Measurements from ENCODE around the gene CDK5R1.

The CDK5R1 gene

DNA sequence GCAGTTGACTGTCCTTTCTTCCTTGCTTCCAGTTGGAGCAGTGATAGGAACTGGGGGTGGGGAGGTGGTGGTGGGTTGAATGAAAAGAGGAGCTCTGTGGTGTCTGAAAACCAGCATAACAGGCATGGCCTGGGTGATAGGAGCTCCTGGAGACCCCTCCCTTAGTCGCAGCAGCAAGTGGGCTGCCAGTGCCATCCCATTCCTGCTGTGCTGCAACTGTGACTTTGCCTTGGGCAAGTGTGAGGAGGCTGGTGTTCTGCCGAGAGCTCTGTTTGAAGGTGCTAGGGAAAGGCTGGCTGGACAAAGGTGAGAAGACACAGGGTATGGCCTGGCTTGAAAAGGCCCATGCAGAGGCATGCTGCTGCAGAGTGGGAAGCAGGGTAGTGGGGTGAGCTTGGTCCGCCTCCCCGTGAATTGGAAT lies 2.7 kb upstream of the CDK5R1 start:
- H3K9me3 ChIP-seq, result no peaks in the 10 kb centered on the region
- peaks cover 54% of the 10 kb centered on the region for H3K36me3 ChIP-seq
- peaks cover 17% of the 10 kb centered on the region for H4K20me1 ChIP-seq
- peak overlapping the region; percentile 48 for H3K27ac ChIP-seq
- TF ChIP-seq Cebpa-rat (IDR thresholded peaks at IDR 0.05), result no peak
- no peaks in the 10 kb centered on the region for H3K27me3 ChIP-seq
- peaks cover 33% of the 10 kb centered on the region for H3K4me1 ChIP-seq
- H3K4me2 ChIP-seq, result 0 out of 2 replicates have a peak overlapping the region, but pooled peaks have one; percentile 22
- no peak overlapping the region for H3K4me3 ChIP-seq
- H3K9ac ChIP-seq, result peak overlapping the region; percentile 32; the same call in 1 of the 2 replicates

DNA sequence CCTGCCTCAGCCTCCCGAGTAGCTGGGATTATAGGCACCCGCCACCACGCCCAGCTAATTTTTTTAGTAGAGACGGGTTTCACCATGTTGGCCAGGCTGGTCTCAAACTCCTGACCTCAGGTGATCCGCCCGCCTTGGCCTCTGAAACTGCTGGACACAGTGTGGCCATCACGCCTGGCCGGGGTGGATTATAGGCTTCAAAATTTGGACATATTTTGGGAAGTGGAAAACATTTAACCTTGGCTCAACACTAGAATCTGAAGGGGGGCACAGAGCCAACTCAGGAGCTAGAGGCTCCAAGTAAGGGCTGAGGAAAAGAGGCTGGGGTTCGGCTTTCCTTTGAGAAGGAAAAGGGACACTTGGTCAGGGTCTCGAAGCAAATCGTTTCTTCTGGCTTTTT lies 2.2 kb upstream of the CDK5R1 start:
- Histone ChIP-seq H3K27ac (no peak overlapping the region; the same call in 1 of the 2 replicates), H3K9ac (no peak overlapping the region), H3K27me3 (no peaks in the 10 kb centered on the region), H3K4me1 (peaks cover 38% of the 10 kb centered on the region), H3K4me2 (no peak overlapping the region), H3K36me3 (peaks cover 54% of the 10 kb centered on the region), H4K20me1 (peaks cover 23% of the 10 kb centered on the region), H3K4me3 (no peak overlapping the region), H3K9me3 (no peaks in the 10 kb centered on the region)
- no peak for TF ChIP-seq Cebpa-rat (IDR thresholded peaks at IDR 0.05)

GRCh38 chr17:32485261-32486110 lies 1.3 kb upstream of the CDK5R1 start:
- Histone ChIP-seq H3K9me3 (no peaks in the 10 kb centered on the region), H4K20me1 (peaks cover 32% of the 10 kb centered on the region), H3K4me2 (peak overlapping the region; percentile 82), H3K4me1 (peaks cover 47% of the 10 kb centered on the region), H3K27me3 (no peaks in the 10 kb centered on the region), H3K9ac (peak overlapping the region; percentile 92; the same call in 1 of the 2 replicates), H3K36me3 (peaks cover 54% of the 10 kb centered on the region), H3K27ac (peak overlapping the region; percentile 91), H3K4me3 (peak overlapping the region; percentile 88)
- no peak for TF ChIP-seq Cebpa-rat (IDR thresholded peaks at IDR 0.05)

- H3K4me2 ChIP-seq, result peak overlapping the region; percentile 82
- peaks cover 48% of the 10 kb centered on the region for H3K36me3 ChIP-seq
- peak overlapping the region; percentile 92 for H3K9ac ChIP-seq
- H3K27ac ChIP-seq, result peak overlapping the region; percentile 91
- H3K4me3 ChIP-seq, result peak overlapping the region; percentile 88
- H3K27me3 ChIP-seq, result no peaks in the 10 kb centered on the region
- no peaks in the 10 kb centered on the region for H3K9me3 ChIP-seq
- no peak for TF ChIP-seq Cebpa-rat (IDR thresholded peaks at IDR 0.05)
- H3K4me1 ChIP-seq, result peaks cover 54% of the 10 kb centered on the region
- H4K20me1 ChIP-seq, result peaks cover 39% of the 10 kb centered on the region
Observed at GRCh38 chr17:32486111-32486700, 587 bp upstream of the CDK5R1 start.

GRCh38 chr17:32487473-32488176 lies 832 bp downstream of the CDK5R1 start:
- Histone ChIP-seq H3K9me3 (no peaks in the 10 kb centered on the region), H4K20me1 (peaks cover 45% of the 10 kb centered on the region), H3K9ac (peak overlapping the region; percentile 92), H3K27ac (peak overlapping the region; percentile 91), H3K4me2 (peak overlapping the region; percentile 82), H3K27me3 (no peaks in the 10 kb centered on the region), H3K36me3 (peaks cover 39% of the 10 kb centered on the region), H3K4me3 (peak overlapping the region; percentile 88), H3K4me1 (peaks cover 68% of the 10 kb centered on the region)
- no peak for TF ChIP-seq Cebpa-rat (IDR thresholded peaks at IDR 0.05)

DNA sequence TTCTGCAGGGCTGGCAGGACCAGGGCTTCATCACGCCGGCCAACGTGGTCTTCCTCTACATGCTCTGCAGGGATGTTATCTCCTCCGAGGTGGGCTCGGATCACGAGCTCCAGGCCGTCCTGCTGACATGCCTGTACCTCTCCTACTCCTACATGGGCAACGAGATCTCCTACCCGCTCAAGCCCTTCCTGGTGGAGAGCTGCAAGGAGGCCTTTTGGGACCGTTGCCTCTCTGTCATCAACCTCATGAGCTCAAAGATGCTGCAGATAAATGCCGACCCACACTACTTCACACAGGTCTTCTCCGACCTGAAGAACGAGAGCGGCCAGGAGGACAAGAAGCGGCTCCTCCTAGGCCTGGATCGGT lies 1.4 kb downstream of the CDK5R1 start:
- Histone ChIP-seq H3K4me1 (peaks cover 74% of the 10 kb centered on the region), H3K9me3 (no peaks in the 10 kb centered on the region), H4K20me1 (peaks cover 45% of the 10 kb centered on the region), H3K9ac (peak overlapping the region; percentile 92; the same call in 1 of the 2 replicates), H3K4me3 (peak overlapping the region; percentile 88), H3K27me3 (no peaks in the 10 kb centered on the region), H3K36me3 (peaks cover 35% of the 10 kb centered on the region), H3K4me2 (peak overlapping the region; percentile 82), H3K27ac (no peak overlapping the region)
- TF ChIP-seq Cebpa-rat (IDR thresholded peaks at IDR 0.05), result no peak

DNA sequence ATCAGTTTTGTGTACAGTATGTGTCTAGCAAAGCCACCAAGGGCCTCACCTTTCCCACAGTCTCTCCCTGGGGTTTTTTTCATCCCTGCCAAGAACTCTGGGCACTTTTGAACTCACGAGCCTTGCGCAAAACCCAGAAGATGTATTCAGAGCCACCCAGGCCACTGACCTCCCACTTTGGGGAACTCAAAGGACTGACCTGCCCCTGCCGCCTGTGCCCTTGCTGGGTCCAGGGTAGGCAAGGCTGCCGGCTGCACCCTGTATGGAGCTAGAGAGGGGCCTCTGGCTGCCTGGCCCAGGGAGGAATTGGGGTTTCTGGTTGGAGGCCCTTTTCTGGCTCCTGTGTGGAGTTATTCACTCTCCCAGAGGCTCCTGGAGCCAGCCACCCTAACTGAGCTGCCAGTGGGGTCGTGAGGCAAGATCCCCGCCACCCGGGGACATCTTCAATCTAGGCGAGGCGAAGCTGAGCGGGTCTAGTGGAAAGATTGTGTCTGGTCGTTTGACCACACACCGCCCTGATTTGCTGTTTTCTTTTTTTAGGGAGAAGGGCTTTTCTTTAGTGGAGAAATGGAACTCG lies 1.9 kb downstream of the CDK5R1 start:
- Histone ChIP-seq H3K9me3 (no peaks in the 10 kb centered on the region), H3K4me1 (peaks cover 77% of the 10 kb centered on the region), H4K20me1 (peaks cover 45% of the 10 kb centered on the region), H3K27ac (0 out of 2 replicates have a peak overlapping the region, but pooled peaks have one; percentile 16), H3K36me3 (peaks cover 35% of the 10 kb centered on the region), H3K4me3 (peak overlapping the region; percentile 88), H3K9ac (peak overlapping the region; percentile 92; the same call in 1 of the 2 replicates), H3K4me2 (peak overlapping the region; percentile 82), H3K27me3 (no peaks in the 10 kb centered on the region)
- no peak for TF ChIP-seq Cebpa-rat (IDR thresholded peaks at IDR 0.05)

GRCh38 chr17:32489320-32490100 lies 2.7 kb downstream of the CDK5R1 start:
- H3K9ac ChIP-seq, result peak overlapping the region; percentile 92; the same call in 1 of the 2 replicates
- peak overlapping the region; percentile 88 for H3K4me3 ChIP-seq

More at GRCh38 chr17:32489320-32490100, 2.7 kb downstream of the CDK5R1 start:
- Histone ChIP-seq H3K27ac (0 out of 2 replicates have a peak overlapping the region, but pooled peaks have one; percentile 16), H3K36me3 (peaks cover 35% of the 10 kb centered on the region), H3K9me3 (no peaks in the 10 kb centered on the region), H3K27me3 (no peaks in the 10 kb centered on the region), H4K20me1 (peaks cover 45% of the 10 kb centered on the region), H3K4me1 (peaks cover 80% of the 10 kb centered on the region), H3K4me2 (peak overlapping the region; percentile 82)
- TF ChIP-seq Cebpa-rat (IDR thresholded peaks at IDR 0.05), result no peak

All from BLaER1 (cell line).